ENCODE data around the gene GYG1. TPM values are rescaled to one million over a fixed set of nuclear protein-coding genes. Genes with fewer than 3 reads are reported as not detected.

The GYG1 gene
- total RNA-seq (2014; rRNA removed; shearing (Covaris generic)): 10.9 and 12.7 TPM in 2 replicates

DNA sequence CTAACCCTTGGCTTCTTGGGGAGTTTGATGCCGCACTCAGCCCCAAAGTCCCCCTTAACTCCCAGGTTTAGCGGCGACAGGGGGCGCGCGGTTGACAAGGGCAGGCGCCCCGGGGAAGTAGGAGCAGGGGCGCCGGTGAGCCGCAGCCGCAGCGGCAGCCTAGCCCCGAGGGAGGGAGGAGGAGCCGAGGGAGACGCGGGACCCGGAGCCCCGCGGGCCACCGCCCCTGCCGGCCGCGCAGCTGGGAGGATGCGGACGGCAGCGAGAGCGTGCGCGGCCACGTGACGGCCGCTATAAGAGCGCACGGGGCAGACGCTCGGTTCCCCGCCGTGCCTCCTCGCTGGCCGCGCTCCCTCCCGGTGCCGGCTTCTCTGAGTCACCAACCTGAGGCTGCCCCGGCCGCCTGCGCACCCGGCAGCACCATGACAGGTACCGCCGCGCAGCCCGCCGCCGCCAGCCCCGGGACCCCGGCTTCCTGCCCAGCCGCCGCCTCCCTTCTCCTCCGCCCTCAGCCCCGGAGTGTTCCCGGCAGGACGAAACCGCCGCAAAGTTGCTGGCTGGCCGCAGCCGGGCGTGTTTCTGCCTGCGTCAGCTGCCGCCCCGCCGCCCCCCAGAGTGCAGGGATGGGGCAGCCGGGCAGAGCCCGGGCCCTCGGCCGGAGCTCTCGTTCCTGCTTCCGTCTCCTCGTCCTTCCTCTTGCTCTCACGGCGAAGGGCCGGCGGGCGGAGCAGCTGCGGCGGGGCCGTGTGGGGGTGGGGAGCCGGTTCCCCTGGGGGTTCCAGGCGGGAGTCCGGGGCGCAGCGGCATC, at the start of gene GYG1:
TSS of gene GYG1 (plus strand) at position 322 of the 808 bp plus-strand sequence. CDS start at position 423, 101 bp downstream.
- peak; percentile 86 for DNase-seq (ENCODE audit: low spot score)

DNA sequence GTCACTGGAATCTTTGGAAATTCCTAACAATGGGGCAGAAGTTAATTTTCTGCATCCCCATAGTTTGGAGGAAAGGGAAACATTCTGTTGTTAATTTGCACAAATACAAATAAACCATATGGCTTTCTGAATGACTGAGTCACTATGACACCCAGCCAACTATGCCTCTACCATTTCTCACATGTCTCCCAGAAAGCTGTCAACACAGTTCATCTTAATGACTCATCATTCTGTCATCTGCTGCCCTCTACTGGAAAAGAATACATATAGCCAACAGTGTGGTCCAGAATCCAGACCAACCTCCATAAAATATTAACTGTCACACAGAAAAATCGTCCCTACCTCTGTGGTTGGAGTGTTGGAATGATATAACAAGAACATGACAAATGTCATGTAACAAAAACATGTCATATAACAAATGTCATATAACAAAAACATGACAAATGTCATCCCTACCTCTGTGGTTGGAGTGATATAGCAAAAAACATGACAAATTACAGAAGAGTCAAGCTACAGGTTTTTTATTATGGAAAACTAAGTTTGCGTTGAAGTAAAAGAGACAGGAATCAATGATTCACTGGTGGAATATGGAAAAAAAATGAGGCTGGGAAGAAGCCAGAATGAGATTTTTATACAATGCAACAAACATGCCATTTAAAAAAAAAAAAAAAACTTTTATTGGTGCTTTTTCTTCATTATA, 47.7 kb upstream of the GYG1 start:
- peak; percentile 87 for DNase-seq (ENCODE audit: low spot score)

- DNase-seq (ENCODE audit: low spot score): no peak
These were observed 46.2 kb upstream of the GYG1 start for GRCh38 chr3:148945116-148945515.

- DNase-seq (ENCODE audit: low spot score): no peak
These were observed 42.3 kb upstream of the GYG1 start for GRCh38 chr3:148948913-148949657.

DNA sequence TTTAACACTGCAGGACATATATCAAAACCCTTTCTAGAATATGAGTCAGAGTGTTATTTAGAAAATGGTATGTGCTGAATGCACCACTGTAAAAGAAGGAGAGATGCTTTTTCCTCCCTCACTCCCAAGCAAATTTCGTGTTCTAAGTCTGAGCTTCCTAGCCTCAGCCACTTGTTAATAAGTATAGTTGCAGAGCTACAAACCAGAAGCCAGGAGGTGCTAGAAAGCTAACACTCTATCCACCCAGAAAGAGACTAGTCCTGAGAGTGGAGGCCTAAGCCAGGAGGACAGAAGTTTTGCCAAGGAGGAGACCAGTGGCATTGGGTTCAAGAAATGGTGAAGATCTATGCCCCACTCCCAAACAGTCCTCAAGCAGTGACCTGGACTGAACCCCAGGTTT, 40.5 kb upstream of the GYG1 start:
- peak; percentile 11 for DNase-seq (ENCODE audit: low spot score)

DNA sequence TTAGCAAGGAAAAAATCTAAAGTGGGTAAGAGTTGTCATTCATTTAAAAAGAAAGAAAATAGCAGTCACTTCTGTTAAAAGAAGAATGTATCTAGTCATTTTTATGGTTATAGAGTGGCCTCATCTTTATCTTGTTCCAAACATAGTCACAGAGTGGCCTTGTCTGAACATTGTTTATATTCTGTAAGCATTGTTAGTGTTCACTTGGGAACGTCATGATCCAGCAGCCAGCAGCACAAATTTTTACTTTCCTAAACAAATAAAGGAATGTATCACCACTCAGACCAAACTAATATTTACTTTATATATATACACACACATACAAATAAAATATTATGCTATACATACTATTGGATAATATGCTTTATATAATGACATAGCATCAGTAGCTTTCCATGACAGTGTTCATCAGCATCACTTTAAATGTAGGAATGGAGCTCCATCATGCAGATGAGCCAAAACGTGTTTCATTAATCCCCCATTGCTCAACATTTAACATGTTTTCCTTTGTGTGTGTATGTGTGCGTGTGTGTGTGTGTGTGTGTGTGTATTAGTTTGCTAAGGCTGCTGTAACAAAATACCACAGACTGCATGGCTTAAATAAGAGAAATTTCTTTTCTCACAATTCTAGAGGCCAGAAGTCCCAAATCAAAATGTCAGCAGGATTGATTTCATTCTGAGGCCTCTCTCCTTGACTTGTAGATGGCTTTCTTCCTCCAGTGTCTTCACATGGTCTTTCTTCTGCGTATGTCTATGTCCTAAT, 39.6 kb upstream of the GYG1 start:
- no peak for DNase-seq (ENCODE audit: low spot score)

DNA sequence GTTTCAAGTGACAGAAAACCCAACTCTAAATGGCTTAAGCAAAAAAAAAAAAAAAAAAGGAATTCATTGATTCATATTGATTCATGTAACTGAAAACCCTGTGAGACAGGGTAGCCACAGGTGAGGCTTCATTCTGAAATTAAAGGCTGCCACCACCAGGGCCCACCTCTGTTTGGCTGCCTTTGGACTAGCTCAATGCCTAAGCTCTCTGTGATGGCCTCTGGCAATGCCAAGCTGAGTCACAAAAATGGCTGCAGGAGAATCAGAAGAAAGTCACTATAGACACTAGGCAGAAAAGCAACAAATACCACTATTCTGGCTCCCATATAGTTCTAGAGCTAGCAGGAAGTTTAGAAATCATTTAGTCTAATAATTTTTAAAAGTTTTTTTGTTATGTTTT, 38.2 kb upstream of the GYG1 start:
- no peak for DNase-seq (ENCODE audit: low spot score)

GRCh38 chr3:148954981-148955380, 36.4 kb upstream of the GYG1 start:
- no peak for DNase-seq (ENCODE audit: low spot score)

- DNase-seq (ENCODE audit: low spot score): peak; percentile 78
These were observed 35.6 kb upstream of the GYG1 start for GRCh38 chr3:148955544-148956346.

DNA sequence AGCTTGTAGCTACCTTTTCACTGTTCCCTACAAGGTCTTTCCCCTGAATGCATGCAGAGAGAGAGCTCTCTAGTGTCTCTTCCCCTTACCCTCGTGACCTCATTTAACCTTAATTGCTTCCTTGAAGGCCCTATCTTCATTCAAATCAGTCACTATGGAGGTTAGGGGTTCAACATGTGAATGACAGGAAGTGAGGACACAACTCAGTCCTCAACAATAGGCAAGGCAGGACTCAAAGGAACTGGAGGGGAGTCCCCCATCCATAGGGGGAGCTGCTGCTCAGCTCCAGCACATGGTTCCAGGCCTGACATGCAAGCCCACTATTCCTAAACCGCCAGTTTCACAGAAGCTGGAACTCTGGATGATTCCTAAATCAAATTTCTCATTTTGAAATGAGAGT, 33.8 kb upstream of the GYG1 start:
- peak; percentile 39 for DNase-seq (ENCODE audit: low spot score)

DNA sequence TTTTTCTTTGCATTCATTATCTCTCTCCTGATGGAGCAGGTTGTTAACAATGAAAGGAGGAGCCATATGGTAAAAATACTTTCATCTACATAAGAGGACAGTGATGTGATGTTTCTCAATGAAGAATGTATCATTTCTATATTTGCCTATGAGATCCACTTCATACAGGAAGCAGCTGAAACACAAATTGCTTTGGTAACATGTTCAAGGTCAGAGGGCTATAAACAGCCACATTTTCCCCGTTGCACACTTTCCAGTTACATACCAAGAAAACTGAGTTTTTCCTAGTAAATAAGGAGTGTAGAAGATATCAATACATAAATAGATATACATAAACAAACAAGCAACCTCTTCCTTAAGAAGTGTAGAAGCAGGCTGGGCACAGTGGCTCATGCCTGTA, 32.6 kb upstream of the GYG1 start:
- no peak for DNase-seq (ENCODE audit: low spot score)

DNA sequence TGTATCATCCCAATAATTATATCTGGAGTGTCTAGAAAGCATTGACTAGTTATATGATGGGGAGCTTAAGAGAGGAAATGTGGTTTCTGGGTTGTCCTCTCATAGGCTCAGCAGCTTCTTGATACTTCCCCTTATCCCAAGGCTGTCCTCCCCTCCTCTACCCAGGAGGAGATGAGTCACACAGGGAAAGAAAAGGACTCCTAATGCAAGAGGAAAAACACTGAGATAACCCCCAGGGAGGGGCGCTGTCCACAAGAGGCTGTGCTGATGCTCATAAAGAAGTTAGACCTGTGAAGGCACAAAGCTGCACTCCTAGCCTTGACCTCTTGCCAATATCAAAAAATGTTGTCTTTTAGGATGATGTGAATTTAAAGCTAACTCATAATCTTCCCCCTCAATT, 28.8 kb upstream of the GYG1 start:
- peak; percentile 52 for DNase-seq (ENCODE audit: low spot score)

- no peak for DNase-seq (ENCODE audit: low spot score)
These were observed 26.5 kb upstream of the GYG1 start for GRCh38 chr3:148964809-148965208.

DNA sequence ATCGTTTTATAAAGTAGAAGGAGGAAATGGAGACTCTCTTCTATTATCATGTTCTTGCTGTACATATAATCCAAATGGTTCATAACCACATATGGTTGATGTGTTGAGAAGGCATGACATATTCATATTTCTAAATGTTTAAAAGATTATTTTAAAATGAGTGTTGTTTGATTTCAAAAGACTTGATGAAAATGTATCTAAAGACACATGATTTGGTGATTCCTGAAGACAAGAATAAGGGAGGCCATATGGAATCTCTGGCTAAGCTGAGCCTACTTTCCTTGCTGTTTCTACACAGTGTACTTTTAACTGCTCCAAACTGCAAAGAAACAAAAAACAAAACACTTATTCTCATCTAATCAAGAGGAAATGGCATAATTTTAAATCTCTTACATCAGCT, 23.0 kb upstream of the GYG1 start:
- DNase-seq (ENCODE audit: low spot score): no peak

DNA sequence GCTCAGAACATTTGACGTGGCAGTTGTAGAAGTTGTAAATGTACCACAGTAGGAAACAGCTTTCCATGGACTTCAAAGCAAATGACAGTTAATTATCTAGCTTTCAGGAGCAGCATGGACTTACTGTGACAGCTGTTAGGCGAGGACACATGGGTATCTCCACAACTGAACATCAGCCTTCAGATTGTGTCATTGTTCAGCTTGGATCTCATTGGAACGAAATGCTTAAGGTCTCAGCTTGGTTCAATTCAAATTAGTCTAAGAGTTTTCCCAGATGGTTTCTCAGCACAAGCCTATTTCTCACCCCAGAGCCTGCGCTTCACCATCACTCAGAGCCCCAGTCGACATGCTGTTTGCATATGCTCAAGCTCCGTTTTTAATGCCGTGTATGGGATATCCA, 21.1 kb upstream of the GYG1 start:
- no peak for DNase-seq (ENCODE audit: low spot score)

- no peak for DNase-seq (ENCODE audit: low spot score)
These were observed 19.8 kb upstream of the GYG1 start for GRCh38 chr3:148971401-148972163.

GRCh38 chr3:148974726-148975125, 16.6 kb upstream of the GYG1 start:
- DNase-seq (ENCODE audit: low spot score): no peak

DNA sequence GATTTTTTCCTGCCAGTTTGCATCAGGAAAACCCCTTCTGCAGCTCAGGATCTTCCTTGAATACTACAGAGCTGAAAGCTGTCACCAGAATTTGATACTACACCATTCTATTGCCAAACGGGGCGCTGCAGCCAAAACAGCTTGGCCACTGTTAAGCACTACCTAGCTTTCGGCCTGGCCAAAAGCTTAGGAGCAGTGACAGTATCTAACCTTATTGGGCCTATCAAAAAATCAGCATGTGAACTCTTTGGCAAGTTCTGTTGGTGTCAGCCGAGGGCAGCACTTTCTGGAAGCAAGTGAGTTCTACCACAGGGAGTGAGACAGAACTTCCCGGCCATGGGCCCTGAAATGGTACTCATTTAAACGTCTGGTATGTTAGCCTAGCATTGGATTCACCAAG, 16.1 kb upstream of the GYG1 start:
- DNase-seq (ENCODE audit: low spot score): no peak

GRCh38 chr3:148975696-148976095, 15.6 kb upstream of the GYG1 start:
- no peak for DNase-seq (ENCODE audit: low spot score)

DNA sequence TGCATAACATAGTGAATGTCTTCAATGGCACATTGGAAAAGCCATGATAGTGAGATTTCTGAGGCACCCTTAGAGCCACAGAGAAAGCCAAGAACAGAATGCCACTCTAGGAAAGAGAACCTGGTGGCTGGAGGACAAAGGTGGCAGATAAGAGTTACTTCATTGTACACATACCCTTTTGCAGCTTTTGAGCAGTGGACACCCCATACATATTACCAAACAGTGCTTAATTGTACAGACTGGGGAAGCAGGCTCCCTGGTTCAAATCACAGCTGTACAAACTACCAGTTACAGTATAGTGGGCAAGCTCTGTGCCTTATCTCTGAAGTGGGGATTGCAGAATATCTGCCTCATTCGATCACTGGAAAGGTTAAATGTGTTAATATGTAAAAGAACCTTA, 10.1 kb upstream of the GYG1 start:
- no peak for DNase-seq (ENCODE audit: low spot score)
